IMR-90 (cell line): ENCODE measurements around the gene GPC6. TPM values are rescaled to one million over a fixed set of nuclear protein-coding genes. Genes with fewer than 3 reads are reported as not detected.

Source experiments
- ATAC-seq: fragments of 200-7000 bp; cut with Tn5 transposase; 2 replicates; pipeline ENCODE4 v1.9.1; 2020; ENCODE audit warnings: low read depth, mild to moderate bottlenecking, moderate library complexity
- BruUV-seq: library from RNA; stranded (reverse); fragments of 400-500 nt; replicated peaks from 2 replicates; lab custom pipeline; 2021; lab: Mats Ljungman, UMichigan
- CTCF ChIA-PET: fragments of 300-600 bp; formaldehyde crosslinking; extraction: SDS; loops from one replicate; lab custom pipeline; 2021; ENCODE audit warnings: antibody characterized with exemption; lab: Yijun Ruan, JAX
- POLR2A ChIA-PET: fragments of 300-600 bp; sonication (Branson Sonifier 250); formaldehyde crosslinking; loops from one replicate; lab custom pipeline; 2022; ENCODE audit warnings: antibody characterized with exemption; ENCODE audit not compliant: unreplicated experiment; lab: Charles Lee
- DNase-seq: peaks from one replicate; pipeline ENCODE4 v3.0.0; 2013
- H2AFZ ChIP-seq: replicated peaks from 2 replicates; pipeline ENCODE3; 2013; ENCODE audit warnings: low read length, mild to moderate bottlenecking; ENCODE audit not compliant: poor library complexity
- H2AK5ac ChIP-seq: 2 replicates; pipeline ENCODE4 v1.6.1; 2013; ENCODE audit warnings: low read depth, low read length, inconsistent platforms
- H2AK9ac ChIP-seq: replicated peaks from 2 replicates; pipeline ENCODE3; 2013; ENCODE audit warnings: mild to moderate bottlenecking, low read depth, low read length, moderate library complexity; ENCODE audit not compliant: poor library complexity
- H2BK120ac ChIP-seq: 2 replicates; pipeline ENCODE4 v1.6.1; 2013; ENCODE audit warnings: low read depth, low read length, inconsistent platforms
- H2BK15ac ChIP-seq: 3 replicates; pipeline ENCODE4 v1.6.1; 2013; ENCODE audit warnings: low read depth, low read length, inconsistent platforms
- H2BK20ac ChIP-seq: 2 replicates; pipeline ENCODE4 v1.6.1; 2013; ENCODE audit warnings: low read depth, mild to moderate bottlenecking, inconsistent platforms, low read length, moderate library complexity
- H2BK5ac ChIP-seq: 2 replicates; pipeline ENCODE4 v1.6.1; 2013; ENCODE audit warnings: mild to moderate bottlenecking, low read depth, low read length, inconsistent platforms; ENCODE audit not compliant: poor library complexity, severe bottlenecking
- H3K14ac ChIP-seq: replicated peaks from 2 replicates; pipeline ENCODE4 v1.6.1; 2013; ENCODE audit warnings: low read depth, low read length, inconsistent platforms
- H3K18ac ChIP-seq: 2 replicates; pipeline ENCODE4 v1.6.1; 2013; ENCODE audit warnings: low read depth, low read length, control low read depth
- H3K23ac ChIP-seq: 2 replicates; pipeline ENCODE4 v1.6.1; 2013; ENCODE audit warnings: low read depth, low read length, inconsistent platforms
- H3K27ac ChIP-seq: 2 replicates; pipeline ENCODE4 v1.5.1; 2013; ENCODE audit warnings: mild to moderate bottlenecking, control low read depth, low read length; ENCODE audit not compliant: insufficient read depth
- H3K27me3 ChIP-seq: 2 replicates; pipeline ENCODE4 v1.6.1; 2013; ENCODE audit warnings: low read length; ENCODE audit not compliant: control insufficient read depth, insufficient read depth
- H3K36me3 ChIP-seq: 2 replicates; pipeline ENCODE4 v1.6.1; 2013; ENCODE audit warnings: low read length, mixed read lengths; ENCODE audit not compliant: control insufficient read depth, insufficient read depth
- H3K4ac ChIP-seq: 2 replicates; pipeline ENCODE4 v1.6.1; 2013; ENCODE audit warnings: low read depth, low read length, inconsistent platforms
- H3K4me1 ChIP-seq: 2 replicates; pipeline ENCODE4 v1.6.1; 2013; ENCODE audit warnings: low read length, mixed read lengths; ENCODE audit not compliant: control insufficient read depth, insufficient read depth
- H3K4me2 ChIP-seq: 2 replicates; pipeline ENCODE4 v1.6.1; 2013; ENCODE audit warnings: low read depth, mild to moderate bottlenecking, control low read depth, low read length, moderate library complexity
- H3K4me3 ChIP-seq: 2 replicates; pipeline ENCODE4 v1.5.1; 2013; ENCODE audit warnings: low read depth, mild to moderate bottlenecking, control low read depth, low read length, moderate library complexity; ENCODE audit not compliant: insufficient read depth
- H3K56ac ChIP-seq: 2 replicates; pipeline ENCODE4 v1.6.1; 2013; ENCODE audit warnings: low read length, inconsistent platforms; ENCODE audit not compliant: insufficient read depth; ENCODE audit errors: extremely low read depth
- H3K79me1 ChIP-seq, 2 experiments: 2 replicates each; pipeline ENCODE4 v1.6.1; 2013; ENCODE audit warnings: low read length in 2 of 2, inconsistent platforms in 1 of 2, low read depth in 1 of 2
- H3K9ac ChIP-seq: 2 replicates; pipeline ENCODE4 v1.6.1; 2013; ENCODE audit warnings: low read depth, low read length, control low read depth
- H3K9me1 ChIP-seq: 2 replicates; pipeline ENCODE4 v1.6.1; 2013; ENCODE audit warnings: low read length, inconsistent platforms; ENCODE audit not compliant: insufficient read depth
- H3K9me3 ChIP-seq: 2 replicates; pipeline ENCODE4 v1.6.1; 2013; ENCODE audit warnings: low read length; ENCODE audit not compliant: control insufficient read depth, insufficient read depth
- H4K20me1 ChIP-seq: 2 replicates; pipeline ENCODE4 v1.6.1; 2013; ENCODE audit warnings: low read length, inconsistent platforms; ENCODE audit not compliant: insufficient read depth
- H4K5ac ChIP-seq: 2 replicates; pipeline ENCODE4 v1.6.1; 2013; ENCODE audit warnings: mild to moderate bottlenecking, low read depth, low read length, control low read depth
- H4K8ac ChIP-seq, 2 experiments: 2 replicates each; pipeline ENCODE4 v1.6.1; 2013; ENCODE audit warnings: low read depth in 2 of 2, low read length in 2 of 2, control low read depth in 1 of 2, inconsistent platforms in 1 of 2
- H4K91ac ChIP-seq: 2 replicates; pipeline ENCODE4 v1.6.1; 2013; ENCODE audit warnings: low read depth, low read length, inconsistent platforms; ENCODE audit not compliant: insufficient read depth
- BHLHE40 ChIP-seq: fragments of 150-350 bp; IDR thresholded peaks from 2 replicates; pipeline ENCODE4 v1.6.1; 2016; ENCODE audit warnings: mild to moderate bottlenecking, low read depth, low read length
- CEBPB ChIP-seq: IDR thresholded peaks from 2 replicates; pipeline ENCODE4 v1.6.1; 2012; ENCODE audit warnings: low read depth, low read length, improper control_type of control experiment
- CHD1 ChIP-seq: IDR thresholded peaks from 2 replicates; pipeline ENCODE4 v1.6.1; 2012; ENCODE audit warnings: low read depth, low read length, improper control_type of control experiment
- CTCF ChIP-seq: conservative IDR thresholded peaks from 2 replicates; pipeline ENCODE4 v1.5.1; 2012; ENCODE audit warnings: mild to moderate bottlenecking, low read depth, low read length, improper control_type of control experiment
- FOS ChIP-seq: fragments of 150-350 bp; IDR thresholded peaks from 2 replicates; pipeline ENCODE4 v1.6.1; 2016; ENCODE audit warnings: low read depth, low read length
- MAFK ChIP-seq: IDR thresholded peaks from 2 replicates; pipeline ENCODE4 v1.6.1; 2012; ENCODE audit warnings: low read depth, low read length, improper control_type of control experiment
- MAZ ChIP-seq: IDR thresholded peaks from 2 replicates; pipeline ENCODE4 v1.6.1; 2012; ENCODE audit warnings: low read depth, mild to moderate bottlenecking, low read length, improper control_type of control experiment, moderate library complexity, borderline replicate concordance
- MXI1 ChIP-seq: IDR thresholded peaks from 2 replicates; pipeline ENCODE4 v1.6.1; 2012; ENCODE audit warnings: low read depth, mild to moderate bottlenecking, low read length, moderate library complexity, borderline replicate concordance
- NFE2L2 ChIP-seq: fragments of 150-350 bp; IDR thresholded peaks from 2 replicates; pipeline ENCODE4 v1.6.1; 2016; ENCODE audit warnings: low read depth, mild to moderate bottlenecking, low read length
- POLR2A ChIP-seq: IDR thresholded peaks from 2 replicates; pipeline ENCODE4 v1.6.1; 2012; ENCODE audit warnings: mild to moderate bottlenecking, low read depth, low read length
- RAD21 ChIP-seq: IDR thresholded peaks from 2 replicates; pipeline ENCODE4 v1.6.1; 2012; ENCODE audit warnings: low read length, improper control_type of control experiment
- RCOR1 ChIP-seq: IDR thresholded peaks from 2 replicates; pipeline ENCODE4 v1.6.1; 2012; ENCODE audit warnings: mild to moderate bottlenecking, low read length, improper control_type of control experiment; ENCODE audit not compliant: insufficient replicate concordance
- RFX5 ChIP-seq: IDR thresholded peaks from 2 replicates; pipeline ENCODE4 v1.8.0; 2012; ENCODE audit warnings: low read depth, mild to moderate bottlenecking, low read length, moderate library complexity
- SMC3 ChIP-seq: fragments of 150-350 bp; IDR thresholded peaks from 2 replicates; pipeline ENCODE4 v1.6.1; 2016; ENCODE audit warnings: low read depth, mild to moderate bottlenecking, antibody characterized with exemption, low read length, moderate library complexity
- USF2 ChIP-seq: fragments of 150-350 bp; IDR thresholded peaks from 2 replicates; pipeline ENCODE4 v1.6.1; 2017; ENCODE audit warnings: mild to moderate bottlenecking, antibody characterized with exemption, low read length, low read depth
- WGBS, 2 experiments: methylation state at CpG; one replicate each; pipeline versions ENCODE4 v1.1.5 to v1.1.7; 2013; ENCODE audit warnings: missing lambda C conversion rate in 2 of 2; ENCODE audit not compliant: insufficient read length in 1 of 2; ENCODE audit errors: extremely low coverage in 2 of 2; 5-methylcytosine and 5-hydroxymethylcytosine counted together
- dilution Hi-C: fragments of 300-500 bp; cut with HindIII; formaldehyde crosslinking; loops from one replicate; pipeline ENCODE4 v1.14.3; 2018; ENCODE audit warnings: low sequenced_read_pairs; ENCODE audit not compliant: unreplicated experiment
- in situ Hi-C: fragments of 300-500 bp; cut with MboI; formaldehyde crosslinking; loops from 3 replicates; pipeline ENCODE4 v1.14.3; 2019; ENCODE audit warnings: low sequenced_read_pairs, inconsistent platforms, mixed read lengths
- intact Hi-C: fragments of 100-400 bp; cut with micrococcal nuclease; formaldehyde crosslinking; loops from 2 replicates; pipeline ENCODE4 v1.10.0; 2022
- polyA plus RNA-seq, 3 experiments: library from polyadenylated mRNA; depleted of rRNA; stranded (reverse); fragments of >200 nt; gene quantifications; 2 replicates each; pipeline ENCODE4 v1.2.3, GENCODE V29; 2012; ENCODE audit warnings: low replicate concordance in 1 of 3
- total RNA-seq: library from RNA; depleted of rRNA; stranded (reverse); fragments of >200 nt; gene quantifications from 2 replicates; pipeline ENCODE4 v1.2.3, GENCODE V29; 2012

Gene GPC6
- total and polyA plus RNA-seq, 2 of the 4 experiments (the other 2 are of a cell fraction): 14.9 to 39.4 TPM

GRCh38 chr13:94227255-94227879, 1000.8 kb downstream of the GPC6 start:
- DNase-seq: no peak
- Histone ChIP-seq H4K5ac (no peak overlapping the region), H3K14ac (no peak overlapping the region), H3K23ac (no peak overlapping the region), H3K56ac (no peak overlapping the region), H3K27ac (no peak overlapping the region), H3K4me1 (no peaks in the 10 kb centered on the region), H2AK9ac (no peak overlapping the region), H4K20me1 (no peaks in the 10 kb centered on the region), H2AFZ (no peak overlapping the region), H3K79me1 (no peaks in the 10 kb centered on the region), H3K18ac (no peak overlapping the region), H3K9ac (no peak overlapping the region), H2BK20ac (no peak overlapping the region), H2BK5ac (no peak overlapping the region), H3K27me3 (no peaks in the 10 kb centered on the region), H2BK15ac (no peak overlapping the region), H4K8ac (no peak overlapping the region), H3K9me3 (no peaks in the 10 kb centered on the region; the same call in 1 of the 2 replicates), H2BK120ac (no peak overlapping the region), H3K4ac (no peak overlapping the region), H3K9me1 (peaks cover 2% of the 10 kb centered on the region; the same call in 1 of the 2 replicates), H3K36me3 (no peaks in the 10 kb centered on the region), H3K4me2 (no peak overlapping the region), H4K91ac (no peak overlapping the region), H2AK5ac (no peak overlapping the region), H3K4me3 (no peak overlapping the region)
- ATAC-seq: no peak
- POLR2A ChIA-PET: no interaction called here
- no TSS peak for BruUV-seq
- in situ Hi-C loops (no loop called here), dilution Hi-C loops (no loop called here), intact Hi-C loops (no loop called here)
- whole genome bisulfite sequencing, 2 experiments: 100% methylated on average over 2 of the region's 6 CpGs; no CpG with 5 or more reads in 1 of the 2 experiments
- CTCF ChIA-PET: no interaction called here
- TF ChIP-seq BHLHE40: no peak
- no peak for TF ChIP-seq RAD21
- no peak for TF ChIP-seq RCOR1
- no peak for TF ChIP-seq RFX5
- no peak for TF ChIP-seq MXI1
- no peak for TF ChIP-seq USF2
- no peak for TF ChIP-seq MAZ
- no peak for TF ChIP-seq CEBPB
- TF ChIP-seq CHD1: no peak
- TF ChIP-seq FOS: no peak
- no peak for TF ChIP-seq SMC3
- TF ChIP-seq MAFK: no peak
- no peak for TF ChIP-seq NFE2L2
- no peak for TF ChIP-seq POLR2A
- TF ChIP-seq CTCF: no peak
